B cell (primary cell): Measurements from ENCODE around the gene EYS. TPM values are rescaled to one million over a fixed set of nuclear protein-coding genes. Genes with fewer than 3 reads are reported as not detected.
"Not testable (repeated sequence)": the region's sequence is repeated elsewhere in the genome, so short reads cannot be mapped to it uniquely, and the experiment has no call there.

ENCODE experiments used
- ATAC-seq: fragments of 200-7000 bp; cut with Tn5 transposase; one replicate; pipeline ENCODE4 v1.10.0; 2021; ENCODE audit warnings: low read depth, mild to moderate bottlenecking, moderate number of reproducible peaks, moderate library complexity
- CTCF ChIA-PET: fragments of 350-600 bp; sonication (Branson Sonifier 250); formaldehyde crosslinking; loops from one replicate; lab custom pipeline; 2021; ENCODE audit warnings: antibody characterized with exemption, inconsistent platforms; lab: Charles Lee
- POLR2A ChIA-PET: fragments of 350-600 bp; sonication (Branson Sonifier 250); formaldehyde crosslinking; loops from one replicate; lab custom pipeline; 2021; ENCODE audit warnings: antibody characterized with exemption; lab: Charles Lee
- DNase-seq: peaks from one replicate; pipeline ENCODE4 v3.0.0; 2013
- H2AFZ ChIP-seq: 2 replicates; pipeline ENCODE4 v1.6.1; 2012; ENCODE audit warnings: mild to moderate bottlenecking, low read depth, low read length; ENCODE audit not compliant: insufficient read depth, poor library complexity, severe bottlenecking
- H3K27ac ChIP-seq, 2 donors: 1 replicate in 1 of 2; 2 replicates in 1 of 2; pipeline ENCODE4 v1.5.1; 2012 to 2013; ENCODE audit warnings: low read length in 2 of 2, mild to moderate bottlenecking in 2 of 2, moderate library complexity in 1 of 2
- H3K27me3 ChIP-seq, 4 experiments: fragments of 200-600 bp in 1 of 4; sonication (generic) in 1 of 4; replicated peaks in 1 of 4; 1 replicate in 2 of 4; 2 replicates in 2 of 4; pipeline versions ENCODE4 v1.6.1 to v1.7.0; 2013 to 2016; ENCODE audit warnings: low read length in 3 of 4, mild to moderate bottlenecking in 2 of 4, mixed read lengths in 1 of 4, moderate library complexity in 1 of 4; ENCODE audit not compliant: insufficient read depth in 4 of 4, control insufficient read depth in 3 of 4; ENCODE audit errors: control extremely low read depth in 1 of 4
- H3K36me3 ChIP-seq, 2 experiments: replicated peaks in 1 of 2; 1 replicate in 1 of 2; 2 replicates in 1 of 2; pipeline versions ENCODE4 v1.6.1 to v1.7.1; 2013; ENCODE audit warnings: low read length in 1 of 2; ENCODE audit not compliant: insufficient read depth in 2 of 2, control insufficient read depth in 1 of 2; ENCODE audit errors: control extremely low read depth in 1 of 2, extremely low read depth in 1 of 2
- H3K4me1 ChIP-seq, 2 donors: fragments of 200-600 bp in 1 of 2; sonication (generic) in 1 of 2; 1 replicate in 1 of 2; 2 replicates in 1 of 2; pipeline versions ENCODE4 v1.5.1 to v1.6.1; 2013 to 2017; ENCODE audit warnings: low read length in 2 of 2; ENCODE audit not compliant: control insufficient read depth in 2 of 2, insufficient read depth in 2 of 2
- H3K4me2 ChIP-seq: replicated peaks from 2 replicates; pipeline ENCODE3; 2012; ENCODE audit warnings: mild to moderate bottlenecking, low read depth, low read length; ENCODE audit not compliant: poor library complexity, severe bottlenecking
- H3K4me3 ChIP-seq, 5 experiments: fragments of 200-600 bp in 1 of 5; sonication (generic) in 1 of 5; 1 replicate in 3 of 5; 2 replicates in 2 of 5; pipeline versions ENCODE4 v1.5.1 to v1.7.0; 2011 to 2016; ENCODE audit warnings: low read length in 4 of 5, mild to moderate bottlenecking in 4 of 5, low read depth in 2 of 5, control low read depth in 1 of 5, moderate library complexity in 1 of 5; ENCODE audit not compliant: insufficient read depth in 1 of 5; ENCODE audit errors: control extremely low read depth in 1 of 5, extremely low read depth in 1 of 5
- H3K79me2 ChIP-seq: fragments of 200-600 bp; sonication (generic); one replicate; pipeline ENCODE4 v1.6.0; 2016; ENCODE audit warnings: low read length; ENCODE audit not compliant: control insufficient read depth, insufficient read depth
- H3K9ac ChIP-seq: fragments of 200-600 bp; sonication (generic); 2 replicates; pipeline ENCODE4 v1.6.1; 2017; ENCODE audit warnings: mild to moderate bottlenecking, low read length, moderate library complexity
- H3K9me3 ChIP-seq, 3 donors: one replicate each; pipeline versions ENCODE4 v1.6.1 to v1.7.1; 2013; ENCODE audit warnings: low read length in 2 of 3; ENCODE audit not compliant: control insufficient read depth in 2 of 3, insufficient read depth in 1 of 3; ENCODE audit errors: control extremely low read depth in 1 of 3
- H4K20me1 ChIP-seq: 2 replicates; pipeline ENCODE4 v1.6.0; 2012; ENCODE audit warnings: mild to moderate bottlenecking, low read length; ENCODE audit not compliant: insufficient read depth, control insufficient read depth, poor library complexity, severe bottlenecking
- H3K27ac Mint-ChIP-seq: one replicate; pipeline ENCODE4 v1.8.0; 2021; ENCODE audit warnings: mixed read lengths
- H3K27me3 Mint-ChIP-seq: one replicate; pipeline ENCODE4 v1.8.0; 2021; ENCODE audit warnings: mixed read lengths
- H3K4me1 Mint-ChIP-seq: one replicate; pipeline ENCODE4 v1.8.0; 2021; ENCODE audit warnings: mixed read lengths
- H3K4me3 Mint-ChIP-seq: one replicate; pipeline ENCODE4 v1.8.0; 2021; ENCODE audit warnings: mixed read lengths
- H3K9me3 Mint-ChIP-seq: one replicate; pipeline ENCODE4 v1.8.0; 2022; ENCODE audit warnings: mixed read lengths; ENCODE audit not compliant: insufficient read depth
- CTCF ChIP-seq: fragments of 200-600 bp; IDR thresholded peaks from one replicate; pipeline ENCODE4 v1.8.0; 2022; ENCODE audit warnings: antibody characterized with exemption, mild to moderate bottlenecking
- WGBS: methylation state at CpG from one replicate; pipeline ENCODE4 v1.1.5; 2013; ENCODE audit warnings: missing lambda C conversion rate; ENCODE audit not compliant: insufficient coverage; 5-methylcytosine and 5-hydroxymethylcytosine counted together
- intact Hi-C: fragments of 100-400 bp; cut with micrococcal nuclease; formaldehyde crosslinking; loops from one replicate; pipeline ENCODE4 v1.10.0; 2022
- polyA plus RNA-seq: library from polyadenylated mRNA; depleted of rRNA; stranded (reverse); fragments of >200 nt; gene quantifications from 2 replicates; pipeline ENCODE4 v1.2.3, GENCODE V29; 2012
- total RNA-seq, 2 donors: library from RNA; stranded (reverse); fragments of 120-200 nt in 1 of 2; gene quantifications; 1 replicate in 1 of 2; 2 replicates in 1 of 2; pipeline versions ENCODE4 v1.2.3 to v1.2.4, GENCODE V29; 2013 to 2022

The EYS gene
- total and polyA plus RNA-seq, 2 donors (not counting 1 experiment from before 2014, with no cell fraction given): not detected

- no peak overlapping the region for H3K4me3 Mint-ChIP-seq
- Histone ChIP-seq H3K9ac (no peak overlapping the region), H3K27ac (no peak overlapping the region), H3K36me3 (no peaks in the 10 kb centered on the region), H3K79me2 (no peaks in the 10 kb centered on the region), H3K9me3 (peaks cover 0 to 6% (median 0%) of the 10 kb centered on the region in 3 donors), H2AFZ (no peak overlapping the region), H3K4me3 (no peak overlapping the region), H4K20me1 (no peaks in the 10 kb centered on the region), H3K4me1 (no peaks in the 10 kb centered on the region), H3K4me2 (no peak overlapping the region), H3K27me3 (peaks cover 0 to 2% (median 0%) of the 10 kb centered on the region in 4 experiments)
- DNase-seq (no peak), ATAC-seq (no peak)
- intact Hi-C loops: no loop called here
- H3K9me3 Mint-ChIP-seq: peaks cover 6% of the 10 kb centered on the region
- ChIA-PET POLR2A (no interaction called here), CTCF (interaction anchor here (0.6 kb wide), 1 partner anchor 14 kb away, joined by 3 read pairs; no protein-coding TSS in a partner anchor)
- no CpG with 5 or more reads among the region's 1 CpG for WGBS
- no peak overlapping the region for H3K27ac Mint-ChIP-seq
- TF ChIP-seq CTCF: no peak
- H3K27me3 Mint-ChIP-seq: no peaks in the 10 kb centered on the region
- no peaks in the 10 kb centered on the region for H3K4me1 Mint-ChIP-seq
Observed at GRCh38 chr6:63757826-63758225, 1949.2 kb downstream of the EYS start.

- ATAC-seq, intact Hi-C loops, H4K20me1 ChIP-seq, H3K4me2 ChIP-seq, DNase-seq, H3K79me2 ChIP-seq, POLR2A ChIA-PET, H3K27me3 Mint-ChIP-seq, H3K9ac ChIP-seq, H2AFZ ChIP-seq, H3K4me3 ChIP-seq, H3K9me3 ChIP-seq, H3K27ac Mint-ChIP-seq, H3K4me1 ChIP-seq, H3K4me1 Mint-ChIP-seq, H3K27me3 ChIP-seq, H3K36me3 ChIP-seq, CTCF ChIA-PET, H3K27ac ChIP-seq, H3K9me3 Mint-ChIP-seq, H3K4me3 Mint-ChIP-seq: not testable (repeated sequence)
Observed at GRCh38 chr6:63757275-63757674, 1949.8 kb downstream of the EYS start.
